ENCODE measurements around the gene SH3PXD2B. TPM values are rescaled to one million over a fixed set of nuclear protein-coding genes. Genes with fewer than 3 reads are reported as not detected.

SH3PXD2B gene
- total and polyA plus RNA-seq, 10 of the 15 experiments (the other 5 are each of a cell fraction or from before 2014, with no cell fraction given): 0.05 to 1.6 (median 0.57) TPM

DNA sequence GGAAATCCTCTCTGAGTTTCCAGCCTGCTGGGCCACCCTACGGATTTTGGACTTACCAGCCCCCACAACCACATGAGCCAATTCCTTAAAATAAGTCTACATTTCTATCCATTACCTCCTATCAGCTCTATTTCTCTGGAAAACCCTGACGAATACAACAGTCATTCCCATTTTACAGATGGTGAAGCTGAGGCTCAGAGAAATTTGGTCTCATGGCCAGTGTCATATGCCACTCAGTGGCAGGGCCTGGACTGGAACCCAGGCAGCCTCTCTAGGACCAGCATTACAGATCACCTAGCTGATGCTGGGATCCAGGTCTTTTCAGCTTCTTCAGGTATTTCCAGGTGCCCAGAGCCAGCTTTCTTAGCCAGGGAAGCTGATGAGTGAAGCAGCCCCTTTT lies 45.0 kb upstream of the SH3PXD2B start:
- ChIA-PET SMC1A (ENCODE audit: uncharacterized antibody, unreplicated experiment) (no interaction called here), RAD21 (ENCODE audit: unreplicated experiment) (no interaction called here), CTCF (no interaction called here), POLR2A (no interaction called here)
- peaks cover 2 to 10% of the 10 kb centered on the region in 2 experiments; a peak in 2 of 4 replicates for H3K27me3 ChIP-seq (replicated peaks in 1 of 2; ENCODE audit: control insufficient read depth in 2 of 2, insufficient read depth in 2 of 2, low read length in 1 of 2)
- no peaks in the 10 kb centered on the region for H3K4me1 ChIP-seq (ENCODE audit: control insufficient read depth, insufficient read depth, low read length)
- H3K4me3 ChIP-seq: no peak overlapping the region
- H4K20me1 ChIP-seq (ENCODE audit: control insufficient read depth, insufficient read depth): no peaks in the 10 kb centered on the region
- 25% methylated on average over 2 of the region's 2 CpGs for whole genome bisulfite sequencing (ENCODE audit: insufficient coverage, insufficient replicate concordance, low lambda C conversion rate, missing lambda C conversion rate)
- H3K9ac ChIP-seq (ENCODE audit: control insufficient read depth, insufficient read depth, low read length): no peak overlapping the region
- no peak overlapping the region for H2AFZ ChIP-seq (ENCODE audit: control insufficient read depth, low read depth, low read length)
- H3K27ac ChIP-seq (ENCODE audit: control insufficient read depth, insufficient read depth): no peak overlapping the region
- H3K36me3 ChIP-seq (ENCODE audit: control insufficient read depth in 2 of 2, insufficient read depth in 2 of 2, low read length in 1 of 2): no peaks in the 10 kb centered on the region
- DNase-seq (ENCODE audit: low read depth, low spot score) (no peak), ATAC-seq (no peak), FAIRE-seq (no peak)
- BruUV-seq (replicated peaks): no TSS peak
- H3K4me2 ChIP-seq (ENCODE audit: control insufficient read depth, insufficient read depth): no peak overlapping the region
- intact Hi-C loops (cut with micrococcal nuclease; ENCODE audit: unreplicated experiment) (no loop called here), in situ Hi-C loops (cut with MboI) (no loop called here)
- H3K79me2 ChIP-seq (ENCODE audit: control insufficient read depth, insufficient read depth, low read length): no peaks in the 10 kb centered on the region
- H3K9me3 ChIP-seq (replicated peaks; ENCODE audit: control insufficient read depth, insufficient read depth, low read length): no peaks in the 10 kb centered on the region; the same call in 2 of the 3 replicates
- TF ChIP-seq SMC3 (IDR thresholded peaks at IDR 0.05; ENCODE audit: borderline replicate concordance, low read length) (no peak), BCL11A (IDR thresholded peaks at IDR 0.05; ENCODE audit: low read depth, low read length) (no peak), POLR2AphosphoS2 (IDR thresholded peaks at IDR 0.05; ENCODE audit: low read depth, low read length) (no peak), NFXL1 (IDR thresholded peaks at IDR 0.05; ENCODE audit: borderline replicate concordance) (no peak), ZNF24 (IDR thresholded peaks at IDR 0.05) (no peak), CBX3 (IDR thresholded peaks at IDR 0.05; ENCODE audit: borderline replicate concordance, low read depth) (no peak), YY1 (IDR thresholded peaks at IDR 0.05; ENCODE audit: low read depth, low read length) (no peak), FOXK2 (IDR thresholded peaks at IDR 0.05) (no peak), ZBED1 (IDR thresholded peaks at IDR 0.05; ENCODE audit: borderline replicate concordance) (no peak), EZH2 (IDR thresholded peaks at IDR 0.05; ENCODE audit: borderline replicate concordance, control insufficient read depth, low read depth, low read length) (no peak)
- TF ChIP-seq, protein P1, sequence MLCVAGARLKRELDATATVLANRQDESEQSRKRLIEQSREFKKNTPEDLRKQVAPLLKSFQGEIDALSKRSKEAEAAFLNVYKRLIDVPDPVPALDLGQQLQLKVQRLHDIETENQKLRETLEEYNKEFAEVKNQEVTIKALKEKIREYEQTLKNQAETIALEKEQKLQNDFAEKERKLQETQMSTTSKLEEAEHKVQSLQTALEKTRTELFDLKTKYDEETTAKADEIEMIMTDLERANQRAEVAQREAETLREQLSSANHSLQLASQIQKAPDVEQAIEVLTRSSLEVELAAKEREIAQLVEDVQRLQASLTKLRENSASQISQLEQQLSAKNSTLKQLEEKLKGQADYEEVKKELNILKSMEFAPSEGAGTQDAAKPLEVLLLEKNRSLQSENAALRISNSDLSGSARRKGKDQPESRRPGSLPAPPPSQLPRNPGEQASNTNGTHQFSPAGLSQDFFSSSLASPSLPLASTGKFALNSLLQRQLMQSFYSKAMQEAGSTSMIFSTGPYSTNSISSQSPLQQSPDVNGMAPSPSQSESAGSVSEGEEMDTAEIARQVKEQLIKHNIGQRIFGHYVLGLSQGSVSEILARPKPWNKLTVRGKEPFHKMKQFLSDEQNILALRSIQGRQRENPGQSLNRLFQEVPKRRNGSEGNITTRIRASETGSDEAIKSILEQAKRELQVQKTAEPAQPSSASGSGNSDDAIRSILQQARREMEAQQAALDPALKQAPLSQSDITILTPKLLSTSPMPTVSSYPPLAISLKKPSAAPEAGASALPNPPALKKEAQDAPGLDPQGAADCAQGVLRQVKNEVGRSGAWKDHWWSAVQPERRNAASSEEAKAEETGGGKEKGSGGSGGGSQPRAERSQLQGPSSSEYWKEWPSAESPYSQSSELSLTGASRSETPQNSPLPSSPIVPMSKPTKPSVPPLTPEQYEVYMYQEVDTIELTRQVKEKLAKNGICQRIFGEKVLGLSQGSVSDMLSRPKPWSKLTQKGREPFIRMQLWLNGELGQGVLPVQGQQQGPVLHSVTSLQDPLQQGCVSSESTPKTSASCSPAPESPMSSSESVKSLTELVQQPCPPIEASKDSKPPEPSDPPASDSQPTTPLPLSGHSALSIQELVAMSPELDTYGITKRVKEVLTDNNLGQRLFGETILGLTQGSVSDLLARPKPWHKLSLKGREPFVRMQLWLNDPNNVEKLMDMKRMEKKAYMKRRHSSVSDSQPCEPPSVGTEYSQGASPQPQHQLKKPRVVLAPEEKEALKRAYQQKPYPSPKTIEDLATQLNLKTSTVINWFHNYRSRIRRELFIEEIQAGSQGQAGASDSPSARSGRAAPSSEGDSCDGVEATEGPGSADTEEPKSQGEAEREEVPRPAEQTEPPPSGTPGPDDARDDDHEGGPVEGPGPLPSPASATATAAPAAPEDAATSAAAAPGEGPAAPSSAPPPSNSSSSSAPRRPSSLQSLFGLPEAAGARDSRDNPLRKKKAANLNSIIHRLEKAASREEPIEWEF (IDR thresholded peaks at IDR 0.05; ENCODE audit: insufficient replicate concordance, low read depth, low read length): no peak
- TF ChIP-seq, protein P2, sequence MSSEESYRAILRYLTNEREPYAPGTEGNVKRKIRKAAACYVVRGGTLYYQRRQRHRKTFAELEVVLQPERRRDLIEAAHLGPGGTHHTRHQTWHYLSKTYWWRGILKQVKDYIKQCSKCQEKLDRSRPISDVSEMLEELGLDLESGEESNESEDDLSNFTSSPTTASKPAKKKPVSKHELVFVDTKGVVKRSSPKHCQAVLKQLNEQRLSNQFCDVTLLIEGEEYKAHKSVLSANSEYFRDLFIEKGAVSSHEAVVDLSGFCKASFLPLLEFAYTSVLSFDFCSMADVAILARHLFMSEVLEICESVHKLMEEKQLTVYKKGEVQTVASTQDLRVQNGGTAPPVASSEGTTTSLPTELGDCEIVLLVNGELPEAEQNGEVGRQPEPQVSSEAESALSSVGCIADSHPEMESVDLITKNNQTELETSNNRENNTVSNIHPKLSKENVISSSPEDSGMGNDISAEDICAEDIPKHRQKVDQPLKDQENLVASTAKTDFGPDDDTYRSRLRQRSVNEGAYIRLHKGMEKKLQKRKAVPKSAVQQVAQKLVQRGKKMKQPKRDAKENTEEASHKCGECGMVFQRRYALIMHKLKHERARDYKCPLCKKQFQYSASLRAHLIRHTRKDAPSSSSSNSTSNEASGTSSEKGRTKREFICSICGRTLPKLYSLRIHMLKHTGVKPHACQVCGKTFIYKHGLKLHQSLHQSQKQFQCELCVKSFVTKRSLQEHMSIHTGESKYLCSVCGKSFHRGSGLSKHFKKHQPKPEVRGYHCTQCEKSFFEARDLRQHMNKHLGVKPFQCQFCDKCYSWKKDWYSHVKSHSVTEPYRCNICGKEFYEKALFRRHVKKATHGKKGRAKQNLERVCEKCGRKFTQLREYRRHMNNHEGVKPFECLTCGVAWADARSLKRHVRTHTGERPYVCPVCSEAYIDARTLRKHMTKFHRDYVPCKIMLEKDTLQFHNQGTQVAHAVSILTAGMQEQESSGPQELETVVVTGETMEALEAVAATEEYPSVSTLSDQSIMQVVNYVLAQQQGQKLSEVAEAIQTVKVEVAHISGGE (CRISPR knock-in tag; IDR thresholded peaks at IDR 0.05): no peak
- TF ChIP-seq, protein P3, sequence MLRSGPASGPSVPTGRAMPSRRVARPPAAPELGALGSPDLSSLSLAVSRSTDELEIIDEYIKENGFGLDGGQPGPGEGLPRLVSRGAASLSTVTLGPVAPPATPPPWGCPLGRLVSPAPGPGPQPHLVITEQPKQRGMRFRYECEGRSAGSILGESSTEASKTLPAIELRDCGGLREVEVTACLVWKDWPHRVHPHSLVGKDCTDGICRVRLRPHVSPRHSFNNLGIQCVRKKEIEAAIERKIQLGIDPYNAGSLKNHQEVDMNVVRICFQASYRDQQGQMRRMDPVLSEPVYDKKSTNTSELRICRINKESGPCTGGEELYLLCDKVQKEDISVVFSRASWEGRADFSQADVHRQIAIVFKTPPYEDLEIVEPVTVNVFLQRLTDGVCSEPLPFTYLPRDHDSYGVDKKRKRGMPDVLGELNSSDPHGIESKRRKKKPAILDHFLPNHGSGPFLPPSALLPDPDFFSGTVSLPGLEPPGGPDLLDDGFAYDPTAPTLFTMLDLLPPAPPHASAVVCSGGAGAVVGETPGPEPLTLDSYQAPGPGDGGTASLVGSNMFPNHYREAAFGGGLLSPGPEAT (IDR thresholded peaks at IDR 0.05; ENCODE audit: low read depth): no peak

All from GM12878 (cell line).